NT2/D1 (cell line): ENCODE results near the gene SETDB1.

Experiments used
- SUZ12 ChIP-seq: IDR thresholded peaks from 2 replicates; pipeline ENCODE4 v1.6.1; 2011; ENCODE audit not compliant: insufficient read length, insufficient read depth; ENCODE audit errors: extremely low read depth
- YY1 ChIP-seq: IDR thresholded peaks from 2 replicates; pipeline ENCODE4 v1.6.1; 2011; ENCODE audit not compliant: insufficient read length, insufficient read depth

DNA sequence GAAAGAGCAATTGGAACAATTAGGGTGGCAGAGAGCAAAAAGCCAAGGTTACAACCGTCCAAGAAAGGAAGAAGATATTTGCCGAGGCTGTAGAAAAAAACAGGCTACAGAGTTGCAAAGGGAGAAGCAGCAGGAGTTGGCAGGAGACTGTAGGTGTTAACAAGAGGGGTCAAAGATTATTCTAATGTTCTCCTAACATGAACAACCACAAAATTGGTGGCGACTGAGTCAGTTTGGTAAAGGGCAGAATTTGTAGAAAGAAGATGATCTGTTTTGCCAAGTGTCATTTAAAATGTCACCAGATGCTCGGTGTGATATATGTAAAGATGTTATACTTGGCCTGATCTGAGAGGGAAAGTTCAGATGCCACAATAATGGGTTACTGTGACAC lies 81.7 kb downstream of the SETDB1 start:
- no peak for TF ChIP-seq SUZ12
- TF ChIP-seq YY1: no peak
